Measurements from ENCODE around the gene ELFN1. TPM values are rescaled to one million over a fixed set of nuclear protein-coding genes. Genes with fewer than 3 reads are reported as not detected.

The ELFN1 gene
- total and polyA plus RNA-seq, 9 of the 15 experiments (the other 6 are each of a cell fraction or from before 2014, with no cell fraction given): 0.04 to 0.64 (median 0.18) TPM; not detected in 2

DNA sequence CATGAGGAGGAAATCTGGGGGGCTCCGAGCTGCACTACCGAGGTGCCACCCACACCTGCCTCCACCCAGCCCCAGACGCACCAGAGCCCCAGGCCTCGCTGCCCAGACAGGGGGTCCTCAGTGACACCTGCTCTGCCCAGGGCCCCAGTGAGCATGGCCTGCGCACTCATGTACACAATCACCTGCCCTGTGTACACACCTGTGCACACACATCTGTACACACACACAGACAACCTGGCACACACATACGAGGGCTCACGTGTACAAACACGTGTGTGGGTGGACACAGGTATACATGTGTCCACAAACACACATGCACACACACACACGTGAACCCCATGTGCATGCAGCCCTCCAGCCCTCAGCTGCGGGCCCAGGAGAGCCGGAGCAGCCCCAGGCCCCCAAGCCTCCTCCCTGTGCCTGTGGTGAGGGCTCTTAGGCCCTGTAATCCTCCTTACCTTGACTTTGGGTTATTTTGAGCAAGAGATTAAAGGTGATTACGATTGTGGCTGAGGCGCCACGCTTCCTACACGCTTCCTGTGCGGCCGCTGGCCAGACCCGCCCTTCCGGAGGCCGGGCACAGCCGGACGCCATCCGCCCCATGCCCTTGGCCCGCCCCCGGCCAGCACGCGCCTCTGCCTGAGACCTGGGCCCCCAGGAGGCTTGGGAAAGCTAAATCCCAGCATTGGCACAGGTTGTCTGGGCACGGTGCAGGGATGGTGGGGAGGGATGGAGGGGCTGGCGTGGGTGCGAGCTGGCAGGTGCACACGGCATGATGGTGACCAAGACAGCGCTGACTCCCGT, 71.9 kb downstream of the ELFN1 start (continued):
- TF ChIP-seq, protein P1, sequence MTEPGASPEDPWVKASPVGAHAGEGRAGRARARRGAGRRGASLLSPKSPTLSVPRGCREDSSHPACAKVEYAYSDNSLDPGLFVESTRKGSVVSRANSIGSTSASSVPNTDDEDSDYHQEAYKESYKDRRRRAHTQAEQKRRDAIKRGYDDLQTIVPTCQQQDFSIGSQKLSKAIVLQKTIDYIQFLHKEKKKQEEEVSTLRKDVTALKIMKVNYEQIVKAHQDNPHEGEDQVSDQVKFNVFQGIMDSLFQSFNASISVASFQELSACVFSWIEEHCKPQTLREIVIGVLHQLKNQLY (CRISPR knock-in tag; conservative IDR thresholded peaks at IDR 0.05): no peak
- TF ChIP-seq HDAC1 (IDR thresholded peaks at IDR 0.05) (peak in 1 of 2 experiments; percentile 91; a peak in 2 of 4 replicates), SIRT6 (IDR thresholded peaks at IDR 0.05; ENCODE audit: low read depth, low read length) (no peak), HDAC8 (tag; IDR thresholded peaks at IDR 0.05) (no peak), XRCC3 (IDR thresholded peaks at IDR 0.05) (no peak), MXI1 (IDR thresholded peaks at IDR 0.05; ENCODE audit: low read depth, low read length) (no peak; the same call in 1 of the 2 replicates), CBX2 (IDR thresholded peaks at IDR 0.05; ENCODE audit: insufficient read depth, low read length, poor library complexity, severe bottlenecking) (no peak), KAT8 (IDR thresholded peaks at IDR 0.05; ENCODE audit: low read depth) (no peak), MYC (IDR thresholded peaks at IDR 0.05; ENCODE audit: low read depth, low read length) (peak; percentile 99), MYC (CRISPR knock-in tag; IDR thresholded peaks at IDR 0.05; ENCODE audit: borderline replicate concordance, low read depth) (peak; percentile 91), GTF2F1 (IDR thresholded peaks at IDR 0.05; ENCODE audit: low read depth, low read length) (no peak), TAL1 (IDR thresholded peaks at IDR 0.05) (no peak)
- TF ChIP-seq, protein P2, sequence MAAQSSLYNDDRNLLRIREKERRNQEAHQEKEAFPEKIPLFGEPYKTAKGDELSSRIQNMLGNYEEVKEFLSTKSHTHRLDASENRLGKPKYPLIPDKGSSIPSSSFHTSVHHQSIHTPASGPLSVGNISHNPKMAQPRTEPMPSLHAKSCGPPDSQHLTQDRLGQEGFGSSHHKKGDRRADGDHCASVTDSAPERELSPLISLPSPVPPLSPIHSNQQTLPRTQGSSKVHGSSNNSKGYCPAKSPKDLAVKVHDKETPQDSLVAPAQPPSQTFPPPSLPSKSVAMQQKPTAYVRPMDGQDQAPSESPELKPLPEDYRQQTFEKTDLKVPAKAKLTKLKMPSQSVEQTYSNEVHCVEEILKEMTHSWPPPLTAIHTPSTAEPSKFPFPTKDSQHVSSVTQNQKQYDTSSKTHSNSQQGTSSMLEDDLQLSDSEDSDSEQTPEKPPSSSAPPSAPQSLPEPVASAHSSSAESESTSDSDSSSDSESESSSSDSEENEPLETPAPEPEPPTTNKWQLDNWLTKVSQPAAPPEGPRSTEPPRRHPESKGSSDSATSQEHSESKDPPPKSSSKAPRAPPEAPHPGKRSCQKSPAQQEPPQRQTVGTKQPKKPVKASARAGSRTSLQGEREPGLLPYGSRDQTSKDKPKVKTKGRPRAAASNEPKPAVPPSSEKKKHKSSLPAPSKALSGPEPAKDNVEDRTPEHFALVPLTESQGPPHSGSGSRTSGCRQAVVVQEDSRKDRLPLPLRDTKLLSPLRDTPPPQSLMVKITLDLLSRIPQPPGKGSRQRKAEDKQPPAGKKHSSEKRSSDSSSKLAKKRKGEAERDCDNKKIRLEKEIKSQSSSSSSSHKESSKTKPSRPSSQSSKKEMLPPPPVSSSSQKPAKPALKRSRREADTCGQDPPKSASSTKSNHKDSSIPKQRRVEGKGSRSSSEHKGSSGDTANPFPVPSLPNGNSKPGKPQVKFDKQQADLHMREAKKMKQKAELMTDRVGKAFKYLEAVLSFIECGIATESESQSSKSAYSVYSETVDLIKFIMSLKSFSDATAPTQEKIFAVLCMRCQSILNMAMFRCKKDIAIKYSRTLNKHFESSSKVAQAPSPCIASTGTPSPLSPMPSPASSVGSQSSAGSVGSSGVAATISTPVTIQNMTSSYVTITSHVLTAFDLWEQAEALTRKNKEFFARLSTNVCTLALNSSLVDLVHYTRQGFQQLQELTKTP (IDR thresholded peaks at IDR 0.05; ENCODE audit: low read depth in 1 of 2, partially characterized antibody in 2 of 2): no peak
- TF ChIP-seq, protein P3, sequence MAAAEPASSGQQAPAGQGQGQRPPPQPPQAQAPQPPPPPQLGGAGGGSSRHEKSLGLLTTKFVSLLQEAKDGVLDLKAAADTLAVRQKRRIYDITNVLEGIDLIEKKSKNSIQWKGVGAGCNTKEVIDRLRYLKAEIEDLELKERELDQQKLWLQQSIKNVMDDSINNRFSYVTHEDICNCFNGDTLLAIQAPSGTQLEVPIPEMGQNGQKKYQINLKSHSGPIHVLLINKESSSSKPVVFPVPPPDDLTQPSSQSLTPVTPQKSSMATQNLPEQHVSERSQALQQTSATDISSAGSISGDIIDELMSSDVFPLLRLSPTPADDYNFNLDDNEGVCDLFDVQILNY (CRISPR knock-in tag; IDR thresholded peaks at IDR 0.05): no peak
- TF ChIP-seq, protein P4, sequence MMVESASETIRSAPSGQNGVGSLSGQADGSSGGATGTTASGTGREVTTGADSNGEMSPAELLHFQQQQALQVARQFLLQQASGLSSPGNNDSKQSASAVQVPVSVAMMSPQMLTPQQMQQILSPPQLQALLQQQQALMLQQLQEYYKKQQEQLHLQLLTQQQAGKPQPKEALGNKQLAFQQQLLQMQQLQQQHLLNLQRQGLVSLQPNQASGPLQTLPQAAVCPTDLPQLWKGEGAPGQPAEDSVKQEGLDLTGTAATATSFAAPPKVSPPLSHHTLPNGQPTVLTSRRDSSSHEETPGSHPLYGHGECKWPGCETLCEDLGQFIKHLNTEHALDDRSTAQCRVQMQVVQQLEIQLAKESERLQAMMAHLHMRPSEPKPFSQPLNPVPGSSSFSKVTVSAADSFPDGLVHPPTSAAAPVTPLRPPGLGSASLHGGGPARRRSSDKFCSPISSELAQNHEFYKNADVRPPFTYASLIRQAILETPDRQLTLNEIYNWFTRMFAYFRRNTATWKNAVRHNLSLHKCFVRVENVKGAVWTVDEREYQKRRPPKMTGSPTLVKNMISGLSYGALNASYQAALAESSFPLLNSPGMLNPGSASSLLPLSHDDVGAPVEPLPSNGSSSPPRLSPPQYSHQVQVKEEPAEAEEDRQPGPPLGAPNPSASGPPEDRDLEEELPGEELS (CRISPR knock-in tag; IDR thresholded peaks at IDR 0.05; ENCODE audit: borderline replicate concordance): no peak
- TF ChIP-seq, protein P5, sequence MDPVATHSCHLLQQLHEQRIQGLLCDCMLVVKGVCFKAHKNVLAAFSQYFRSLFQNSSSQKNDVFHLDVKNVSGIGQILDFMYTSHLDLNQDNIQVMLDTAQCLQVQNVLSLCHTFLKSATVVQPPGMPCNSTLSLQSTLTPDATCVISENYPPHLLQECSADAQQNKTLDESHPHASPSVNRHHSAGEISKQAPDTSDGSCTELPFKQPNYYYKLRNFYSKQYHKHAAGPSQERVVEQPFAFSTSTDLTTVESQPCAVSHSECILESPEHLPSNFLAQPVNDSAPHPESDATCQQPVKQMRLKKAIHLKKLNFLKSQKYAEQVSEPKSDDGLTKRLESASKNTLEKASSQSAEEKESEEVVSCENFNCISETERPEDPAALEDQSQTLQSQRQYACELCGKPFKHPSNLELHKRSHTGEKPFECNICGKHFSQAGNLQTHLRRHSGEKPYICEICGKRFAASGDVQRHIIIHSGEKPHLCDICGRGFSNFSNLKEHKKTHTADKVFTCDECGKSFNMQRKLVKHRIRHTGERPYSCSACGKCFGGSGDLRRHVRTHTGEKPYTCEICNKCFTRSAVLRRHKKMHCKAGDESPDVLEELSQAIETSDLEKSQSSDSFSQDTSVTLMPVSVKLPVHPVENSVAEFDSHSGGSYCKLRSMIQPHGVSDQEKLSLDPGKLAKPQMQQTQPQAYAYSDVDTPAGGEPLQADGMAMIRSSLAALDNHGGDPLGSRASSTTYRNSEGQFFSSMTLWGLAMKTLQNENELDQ (CRISPR knock-in tag; IDR thresholded peaks at IDR 0.05; ENCODE audit: borderline replicate concordance): no peak
